ENCODE results near the gene FARS2.

FARS2 gene

DNA sequence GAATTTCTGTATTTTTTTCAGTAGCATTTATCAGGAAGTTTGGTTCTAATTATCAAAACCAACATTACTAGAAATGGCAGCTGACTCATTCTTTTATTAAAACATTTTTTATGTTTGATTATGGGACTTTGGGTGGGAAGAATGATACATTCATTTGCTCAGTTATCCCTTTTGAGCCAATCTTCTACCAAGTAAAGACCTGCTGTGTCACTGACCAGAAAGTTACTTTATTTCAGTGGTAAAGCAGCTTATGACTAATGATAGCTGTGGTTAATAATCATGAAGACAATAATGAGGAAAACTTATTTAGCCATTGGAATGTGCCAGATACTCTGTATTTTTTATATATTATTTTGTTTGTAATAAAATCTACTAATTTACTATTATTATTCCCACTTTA, 142.3 kb downstream of the FARS2 start:
- H3K79me1 ChIP-seq (ENCODE audit: low read length): no peaks in the 10 kb centered on the region
- no peak for DNase-seq
- H3K4me2 ChIP-seq (ENCODE audit: low read length): no peak overlapping the region

GRCh38 chr6:5405976-5406375, 144.7 kb downstream of the FARS2 start:
- no peak for DNase-seq
- Histone ChIP-seq H3K79me2 (ENCODE audit: control insufficient read depth, insufficient read depth, low read length) (no peaks in the 10 kb centered on the region), H3K27me3 (ENCODE audit: insufficient read depth, low read length, poor library complexity) (no peaks in the 10 kb centered on the region), H3K27ac (ENCODE audit: low read depth, low read length) (no peak overlapping the region), H4K5ac (ENCODE audit: low read length) (no peak overlapping the region), H3K4me2 (ENCODE audit: low read length) (no peak overlapping the region), H2BK5ac (ENCODE audit: low read length) (no peak overlapping the region), H3K4me3 (ENCODE audit: low read length) (no peak overlapping the region), H3K9ac (ENCODE audit: low read length) (no peak overlapping the region), H2AK5ac (ENCODE audit: low read length) (no peak overlapping the region), H3K36me3 (ENCODE audit: control insufficient read depth, insufficient read depth, low read length) (no peaks in the 10 kb centered on the region), H2BK120ac (ENCODE audit: low read depth, low read length) (no peak overlapping the region), H3K23ac (ENCODE audit: low read length) (no peak overlapping the region), H4K8ac (ENCODE audit: low read depth, low read length) (no peak overlapping the region), H3K4ac (ENCODE audit: low read depth, low read length) (no peak overlapping the region), H3K18ac (ENCODE audit: low read length) (no peak overlapping the region), H3K79me1 (ENCODE audit: low read length) (no peaks in the 10 kb centered on the region), H2BK15ac (replicated peaks; ENCODE audit: low read depth) (no peak overlapping the region), H3K56ac (ENCODE audit: low read length) (no peak overlapping the region), H3K4me1 (ENCODE audit: control insufficient read depth, low read depth, low read length) (no peaks in the 10 kb centered on the region)
- WGBS (ENCODE audit: extremely low coverage, insufficient coverage, low lambda C conversion rate): no CpG with 5 or more reads among the region's 4 CpGs

More for the DNA sequence above, 142.3 kb downstream of the FARS2 start:
- Histone ChIP-seq H3K4me3 (ENCODE audit: low read length) (no peak overlapping the region), H3K4ac (ENCODE audit: low read depth, low read length) (no peak overlapping the region), H3K56ac (ENCODE audit: low read length) (no peak overlapping the region), H2AK5ac (ENCODE audit: low read length) (no peak overlapping the region), H3K36me3 (ENCODE audit: control insufficient read depth, insufficient read depth, low read length) (no peaks in the 10 kb centered on the region), H4K5ac (ENCODE audit: low read length) (no peak overlapping the region), H4K8ac (ENCODE audit: low read depth, low read length) (no peak overlapping the region), H3K18ac (ENCODE audit: low read length) (no peak overlapping the region), H3K23ac (ENCODE audit: low read length) (no peak overlapping the region), H3K79me2 (ENCODE audit: control insufficient read depth, insufficient read depth, low read length) (no peaks in the 10 kb centered on the region), H3K4me1 (ENCODE audit: control insufficient read depth, low read depth, low read length) (no peaks in the 10 kb centered on the region), H3K27me3 (ENCODE audit: insufficient read depth, low read length, poor library complexity) (no peaks in the 10 kb centered on the region), H3K9ac (ENCODE audit: low read length) (no peak overlapping the region), H2BK15ac (replicated peaks; ENCODE audit: low read depth) (no peak overlapping the region), H3K27ac (ENCODE audit: low read depth, low read length) (no peak overlapping the region), H2BK120ac (ENCODE audit: low read depth, low read length) (no peak overlapping the region), H2BK5ac (ENCODE audit: low read length) (no peak overlapping the region)

GRCh38 chr6:5411414-5411813, 150.1 kb downstream of the FARS2 start:
- Histone ChIP-seq H3K4ac (ENCODE audit: low read depth, low read length) (no peak overlapping the region), H3K79me1 (ENCODE audit: low read length) (no peaks in the 10 kb centered on the region), H3K4me2 (ENCODE audit: low read length) (no peak overlapping the region), H2BK15ac (replicated peaks; ENCODE audit: low read depth) (no peak overlapping the region), H3K4me3 (ENCODE audit: low read length) (no peak overlapping the region), H3K27ac (ENCODE audit: low read depth, low read length) (no peak overlapping the region), H2AK5ac (ENCODE audit: low read length) (no peak overlapping the region), H4K5ac (ENCODE audit: low read length) (no peak overlapping the region), H3K23ac (ENCODE audit: low read length) (no peak overlapping the region), H2BK5ac (ENCODE audit: low read length) (no peak overlapping the region), H3K18ac (ENCODE audit: low read length) (no peak overlapping the region), H3K79me2 (ENCODE audit: control insufficient read depth, insufficient read depth, low read length) (no peaks in the 10 kb centered on the region), H3K27me3 (ENCODE audit: insufficient read depth, low read length, poor library complexity) (no peaks in the 10 kb centered on the region), H4K8ac (ENCODE audit: low read depth, low read length) (no peak overlapping the region), H2BK120ac (ENCODE audit: low read depth, low read length) (no peak overlapping the region), H3K4me1 (ENCODE audit: control insufficient read depth, low read depth, low read length) (no peaks in the 10 kb centered on the region), H3K36me3 (ENCODE audit: control insufficient read depth, insufficient read depth, low read length) (no peaks in the 10 kb centered on the region), H3K9ac (ENCODE audit: low read length) (no peak overlapping the region), H3K56ac (ENCODE audit: low read length) (no peak overlapping the region)
- no peak for DNase-seq

GRCh38 chr6:5412017-5412416, 150.7 kb downstream of the FARS2 start:
- Histone ChIP-seq H2BK15ac (replicated peaks; ENCODE audit: low read depth) (no peak overlapping the region), H3K36me3 (ENCODE audit: control insufficient read depth, insufficient read depth, low read length) (no peaks in the 10 kb centered on the region), H3K79me2 (ENCODE audit: control insufficient read depth, insufficient read depth, low read length) (no peaks in the 10 kb centered on the region), H2BK120ac (ENCODE audit: low read depth, low read length) (no peak overlapping the region), H2BK5ac (ENCODE audit: low read length) (no peak overlapping the region), H3K23ac (ENCODE audit: low read length) (no peak overlapping the region), H4K8ac (ENCODE audit: low read depth, low read length) (no peak overlapping the region), H3K27me3 (ENCODE audit: insufficient read depth, low read length, poor library complexity) (no peaks in the 10 kb centered on the region), H3K4me3 (ENCODE audit: low read length) (no peak overlapping the region), H3K79me1 (ENCODE audit: low read length) (no peaks in the 10 kb centered on the region), H2AK5ac (ENCODE audit: low read length) (no peak overlapping the region), H3K27ac (ENCODE audit: low read depth, low read length) (no peak overlapping the region), H3K9ac (ENCODE audit: low read length) (no peak overlapping the region), H3K4ac (ENCODE audit: low read depth, low read length) (no peak overlapping the region), H4K5ac (ENCODE audit: low read length) (no peak overlapping the region), H3K4me2 (ENCODE audit: low read length) (no peak overlapping the region), H3K18ac (ENCODE audit: low read length) (no peak overlapping the region), H3K4me1 (ENCODE audit: control insufficient read depth, low read depth, low read length) (no peaks in the 10 kb centered on the region), H3K56ac (ENCODE audit: low read length) (no peak overlapping the region)
- no CpG with 5 or more reads among the region's 5 CpGs for WGBS (ENCODE audit: extremely low coverage, insufficient coverage, low lambda C conversion rate)
- no peak for DNase-seq

DNA sequence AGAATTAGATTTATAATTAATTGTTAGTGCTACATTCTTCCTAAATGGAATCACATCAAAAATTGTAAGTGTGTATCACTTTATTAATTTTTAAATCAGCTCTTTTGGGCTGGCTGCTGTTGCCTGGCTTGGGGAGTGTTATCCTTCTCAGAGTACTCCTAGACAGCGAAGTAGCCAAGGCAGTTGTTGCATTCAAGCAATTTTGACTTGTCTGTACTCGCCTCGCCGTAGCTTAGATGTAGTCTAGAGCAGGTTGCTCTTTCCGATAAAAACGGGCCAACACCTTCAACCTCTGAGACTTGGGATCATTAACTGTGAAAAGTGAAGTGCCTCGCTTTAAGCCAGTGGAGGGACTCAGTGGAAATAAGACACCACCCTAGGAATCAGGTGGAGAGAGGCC, 151.3 kb downstream of the FARS2 start:
- H4K5ac ChIP-seq (ENCODE audit: low read length): no peak overlapping the region
- no peak overlapping the region for H2BK5ac ChIP-seq (ENCODE audit: low read length)
- no peak overlapping the region for H3K4ac ChIP-seq (ENCODE audit: low read depth, low read length)
- no peaks in the 10 kb centered on the region for H3K79me1 ChIP-seq (ENCODE audit: low read length)
- H3K36me3 ChIP-seq (ENCODE audit: control insufficient read depth, insufficient read depth, low read length): no peaks in the 10 kb centered on the region
- no peak overlapping the region for H3K27ac ChIP-seq (ENCODE audit: low read depth, low read length)
- H3K27me3 ChIP-seq (ENCODE audit: insufficient read depth, low read length, poor library complexity): no peaks in the 10 kb centered on the region
- no peaks in the 10 kb centered on the region for H3K4me1 ChIP-seq (ENCODE audit: control insufficient read depth, low read depth, low read length)
- no peak overlapping the region for H3K23ac ChIP-seq (ENCODE audit: low read length)
- H3K9ac ChIP-seq (ENCODE audit: low read length): no peak overlapping the region
- H3K56ac ChIP-seq (ENCODE audit: low read length): no peak overlapping the region
- no peak overlapping the region for H4K8ac ChIP-seq (ENCODE audit: low read depth, low read length)
- H2BK120ac ChIP-seq (ENCODE audit: low read depth, low read length): no peak overlapping the region
- no peak overlapping the region for H2BK15ac ChIP-seq (replicated peaks; ENCODE audit: low read depth)
- no CpG with 5 or more reads among the region's 7 CpGs for WGBS (ENCODE audit: extremely low coverage, insufficient coverage, low lambda C conversion rate)
- no peak overlapping the region for H3K4me2 ChIP-seq (ENCODE audit: low read length)
- no peak overlapping the region for H3K4me3 ChIP-seq (ENCODE audit: low read length)
- no peak overlapping the region for H2AK5ac ChIP-seq (ENCODE audit: low read length)
- no peak overlapping the region for H3K18ac ChIP-seq (ENCODE audit: low read length)
- no peaks in the 10 kb centered on the region for H3K79me2 ChIP-seq (ENCODE audit: control insufficient read depth, insufficient read depth, low read length)
- no peak for DNase-seq

GRCh38 chr6:5416250-5416649, 154.9 kb downstream of the FARS2 start:
- H3K4me3 ChIP-seq (ENCODE audit: low read length): no peak overlapping the region
- H3K4me2 ChIP-seq (ENCODE audit: low read length): no peak overlapping the region
- no peak overlapping the region for H4K8ac ChIP-seq (ENCODE audit: low read depth, low read length)
- no peaks in the 10 kb centered on the region for H3K79me2 ChIP-seq (ENCODE audit: control insufficient read depth, insufficient read depth, low read length)
- H3K9ac ChIP-seq (ENCODE audit: low read length): no peak overlapping the region
- H2AK5ac ChIP-seq (ENCODE audit: low read length): no peak overlapping the region
- DNase-seq: no peak
- no peak overlapping the region for H4K5ac ChIP-seq (ENCODE audit: low read length)
- no peak overlapping the region for H3K23ac ChIP-seq (ENCODE audit: low read length)
- WGBS (ENCODE audit: extremely low coverage, insufficient coverage, low lambda C conversion rate): no CpG with 5 or more reads among the region's 4 CpGs
- no peak overlapping the region for H3K18ac ChIP-seq (ENCODE audit: low read length)
- H3K27ac ChIP-seq (ENCODE audit: low read depth, low read length): no peak overlapping the region
- no peak overlapping the region for H3K4ac ChIP-seq (ENCODE audit: low read depth, low read length)
- no peaks in the 10 kb centered on the region for H3K4me1 ChIP-seq (ENCODE audit: control insufficient read depth, low read depth, low read length)
- H3K79me1 ChIP-seq (ENCODE audit: low read length): no peaks in the 10 kb centered on the region
- no peaks in the 10 kb centered on the region for H3K36me3 ChIP-seq (ENCODE audit: control insufficient read depth, insufficient read depth, low read length)
- no peaks in the 10 kb centered on the region for H3K27me3 ChIP-seq (ENCODE audit: insufficient read depth, low read length, poor library complexity)
- H2BK15ac ChIP-seq (replicated peaks; ENCODE audit: low read depth): no peak overlapping the region
- no peak overlapping the region for H2BK120ac ChIP-seq (ENCODE audit: low read depth, low read length)
- no peak overlapping the region for H2BK5ac ChIP-seq (ENCODE audit: low read length)
- H3K56ac ChIP-seq (ENCODE audit: low read length): no peak overlapping the region

Data from mesendoderm (in vitro differentiated cells).